HG02943 (cell line): ENCODE results near the gene ZFPM1.

Experiments
- ATAC-seq: cut with Tn5 transposase; IDR thresholded peaks from one replicate; pipeline ENCODE4 v1.9.1; 2021; ENCODE audit warnings: mild to moderate bottlenecking, low read depth, moderate library complexity; ENCODE audit not compliant: unreplicated experiment

Gene ZFPM1

DNA sequence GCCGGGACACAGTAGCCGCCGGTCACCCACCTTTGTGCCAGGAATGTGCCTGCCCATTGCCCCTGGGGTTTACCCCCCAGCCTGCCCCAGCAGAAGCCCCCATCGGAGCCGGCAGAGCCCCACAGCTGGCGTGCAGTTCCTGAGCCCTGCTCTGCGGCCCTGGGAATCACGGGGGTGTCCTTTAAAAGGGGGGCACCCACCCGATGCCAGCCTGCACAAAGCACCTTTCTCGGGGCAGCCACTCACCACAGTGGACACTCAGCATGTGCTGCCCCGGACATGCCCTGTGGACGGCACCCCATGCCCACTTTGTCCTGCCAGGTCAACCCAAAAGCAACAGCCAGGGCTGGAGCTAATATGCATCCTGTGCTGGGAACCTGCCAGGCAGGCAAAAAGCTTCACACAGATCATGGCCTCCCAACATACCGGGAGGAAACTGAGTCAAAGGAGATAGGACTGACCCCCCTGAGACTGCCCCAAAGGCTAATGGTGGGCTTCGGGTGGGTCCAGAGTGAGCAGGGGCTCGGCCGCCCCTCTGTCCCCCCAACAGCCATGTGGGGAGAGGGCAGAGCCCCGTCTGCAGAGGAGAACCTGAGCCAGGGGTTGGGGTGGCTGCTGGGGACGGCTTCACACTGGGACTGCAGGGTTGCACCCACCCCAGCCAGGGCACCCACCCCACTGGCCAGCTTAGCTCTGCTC, 71.3 kb downstream of the ZFPM1 start:
- ATAC-seq, result no peak

DNA sequence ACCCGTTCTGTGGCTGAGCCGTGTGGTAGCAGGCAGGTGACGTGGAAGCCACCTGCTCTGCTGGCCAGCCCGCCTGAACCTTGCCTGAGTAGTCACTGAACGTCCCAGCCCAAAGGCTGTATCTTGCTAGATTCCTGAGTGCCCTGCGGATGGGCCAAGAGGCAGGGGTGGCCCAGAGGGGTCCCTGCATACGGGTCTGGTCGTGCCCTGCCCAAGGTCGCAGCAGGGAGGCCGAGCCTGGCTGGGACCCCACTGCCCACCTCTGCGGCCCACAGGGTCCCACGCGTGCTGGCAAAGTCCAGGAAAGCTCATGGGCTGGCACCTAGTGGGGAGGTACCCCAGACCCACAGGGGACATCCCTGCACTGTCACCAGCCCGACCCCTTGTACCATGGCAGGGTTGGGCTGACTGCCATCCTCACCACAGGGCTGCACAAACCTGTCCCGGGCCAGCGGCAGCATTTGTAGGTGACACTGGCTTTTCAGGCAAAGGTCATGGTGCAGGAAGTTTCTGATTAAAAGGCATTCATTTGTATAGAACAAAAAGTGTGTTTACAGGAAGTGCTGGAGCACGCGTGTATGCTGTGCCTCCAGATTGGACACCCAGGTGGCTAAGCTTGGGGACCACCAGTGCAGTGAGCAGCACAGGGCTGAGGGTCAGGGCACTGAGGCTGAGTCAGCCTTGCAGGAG, 72.0 kb downstream of the ZFPM1 start:
- ATAC-seq, result no peak

DNA sequence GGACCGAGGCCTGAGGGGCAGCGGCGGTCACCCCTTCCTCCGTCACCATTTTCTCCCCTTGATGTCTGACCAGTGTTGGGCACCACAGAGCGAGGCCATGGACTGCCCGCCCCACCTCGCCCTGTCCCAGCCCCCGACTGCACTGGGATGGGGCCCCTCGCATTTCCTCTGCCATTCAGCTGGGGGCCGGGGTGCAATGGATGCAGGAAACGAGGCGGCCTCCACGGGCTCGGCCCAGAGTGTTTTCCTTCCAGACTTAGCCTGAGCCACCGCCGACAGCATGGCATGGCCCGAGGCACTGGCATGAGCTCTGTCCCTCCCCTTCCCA, 72.5 kb downstream of the ZFPM1 start:
- ATAC-seq, result no peak

DNA sequence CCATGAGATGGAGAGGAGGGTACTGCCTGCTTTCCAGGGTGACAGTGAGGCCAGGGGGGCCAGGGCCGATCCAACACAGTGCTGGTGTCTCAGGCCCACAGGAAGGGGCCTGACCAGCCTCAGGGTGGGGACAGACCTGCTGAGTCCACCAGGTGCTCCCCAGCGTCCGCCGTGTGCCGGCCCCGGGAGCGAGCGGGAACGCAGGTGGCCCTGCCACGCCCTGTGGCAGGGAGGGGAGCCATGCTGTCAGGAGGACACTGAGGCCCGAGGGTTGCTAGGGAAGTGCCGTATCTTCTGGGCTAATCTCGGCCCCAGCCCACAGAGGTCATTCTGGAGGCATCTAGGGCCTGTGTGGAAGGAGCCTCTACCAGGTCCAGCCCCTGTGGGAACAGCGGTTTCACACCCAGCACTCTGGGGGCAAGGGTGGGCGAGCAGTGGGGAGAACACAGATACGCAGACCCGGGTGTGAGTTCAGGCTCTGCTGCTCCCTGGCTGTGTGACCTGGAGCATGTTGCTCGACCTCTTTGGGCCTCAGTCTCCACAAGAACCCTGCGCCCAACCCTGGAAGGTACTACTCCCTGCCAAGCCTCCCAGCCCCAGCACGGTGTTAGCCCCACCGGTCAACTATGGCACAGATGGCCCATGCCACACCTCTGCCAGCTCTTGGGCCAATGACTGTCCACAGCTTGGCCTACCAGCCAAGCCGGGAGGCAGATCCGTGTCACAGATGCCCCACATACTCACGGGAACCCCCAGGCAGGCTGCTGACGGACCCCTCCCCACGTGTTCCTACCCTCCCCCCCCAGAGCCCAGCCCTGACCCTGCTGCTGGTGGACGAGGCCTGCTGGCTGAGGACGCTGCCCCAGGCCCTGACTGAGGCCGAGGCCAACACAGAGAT, 73.2 kb downstream of the ZFPM1 start:
- no peak for ATAC-seq

DNA sequence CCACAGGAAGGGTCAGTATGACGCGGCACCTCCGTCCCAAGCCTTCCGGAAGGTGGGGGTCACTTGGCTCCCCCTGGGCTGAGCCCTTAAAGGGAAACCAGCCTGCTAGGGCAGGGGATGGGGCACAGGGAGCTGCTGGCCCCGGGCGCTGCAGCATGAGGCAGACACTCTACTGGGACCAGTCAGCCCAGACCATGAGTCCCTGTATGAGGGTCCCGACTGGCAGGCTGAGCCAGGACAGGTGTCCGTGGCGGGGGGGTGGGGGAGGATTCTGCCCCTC, 73.8 kb downstream of the ZFPM1 start:
- ATAC-seq, result no peak

DNA sequence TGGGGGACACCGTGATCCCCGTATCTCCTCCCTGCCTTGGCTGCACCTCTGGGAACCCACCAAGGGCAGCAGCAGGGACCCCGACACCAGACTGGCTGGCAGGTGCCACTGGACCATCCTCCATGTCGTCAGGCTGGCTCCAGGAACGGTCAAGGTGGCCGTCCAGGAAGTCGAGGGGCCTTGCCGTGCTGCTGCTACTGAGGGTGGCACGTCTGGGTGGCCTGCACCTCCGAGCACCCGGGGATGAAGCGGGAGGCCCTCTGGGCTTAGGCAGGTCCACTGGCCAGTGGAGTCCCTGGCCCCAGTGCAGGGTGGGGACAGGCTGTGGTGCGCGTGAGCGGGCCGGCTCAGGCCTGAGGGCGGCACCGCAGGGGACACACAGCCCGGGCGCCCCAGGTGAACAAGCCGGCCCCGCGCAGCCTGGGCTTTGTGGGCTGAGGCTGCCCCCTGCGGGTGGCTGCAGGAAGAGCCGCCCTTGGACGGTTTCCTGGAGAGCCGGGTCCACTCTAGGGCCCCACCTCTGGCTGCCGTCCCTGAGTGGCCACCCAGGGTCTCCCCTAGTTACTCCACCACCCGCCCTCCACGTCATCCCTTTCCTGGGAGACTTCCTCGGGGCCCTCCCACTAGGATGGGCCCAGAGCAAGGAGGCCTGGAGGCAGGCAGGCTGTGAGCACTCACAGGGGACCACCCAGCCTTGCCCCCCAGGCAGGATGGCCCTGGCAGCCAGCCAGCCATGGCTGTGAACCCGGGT, 74.3 kb downstream of the ZFPM1 start:
- ATAC-seq, result no peak

DNA sequence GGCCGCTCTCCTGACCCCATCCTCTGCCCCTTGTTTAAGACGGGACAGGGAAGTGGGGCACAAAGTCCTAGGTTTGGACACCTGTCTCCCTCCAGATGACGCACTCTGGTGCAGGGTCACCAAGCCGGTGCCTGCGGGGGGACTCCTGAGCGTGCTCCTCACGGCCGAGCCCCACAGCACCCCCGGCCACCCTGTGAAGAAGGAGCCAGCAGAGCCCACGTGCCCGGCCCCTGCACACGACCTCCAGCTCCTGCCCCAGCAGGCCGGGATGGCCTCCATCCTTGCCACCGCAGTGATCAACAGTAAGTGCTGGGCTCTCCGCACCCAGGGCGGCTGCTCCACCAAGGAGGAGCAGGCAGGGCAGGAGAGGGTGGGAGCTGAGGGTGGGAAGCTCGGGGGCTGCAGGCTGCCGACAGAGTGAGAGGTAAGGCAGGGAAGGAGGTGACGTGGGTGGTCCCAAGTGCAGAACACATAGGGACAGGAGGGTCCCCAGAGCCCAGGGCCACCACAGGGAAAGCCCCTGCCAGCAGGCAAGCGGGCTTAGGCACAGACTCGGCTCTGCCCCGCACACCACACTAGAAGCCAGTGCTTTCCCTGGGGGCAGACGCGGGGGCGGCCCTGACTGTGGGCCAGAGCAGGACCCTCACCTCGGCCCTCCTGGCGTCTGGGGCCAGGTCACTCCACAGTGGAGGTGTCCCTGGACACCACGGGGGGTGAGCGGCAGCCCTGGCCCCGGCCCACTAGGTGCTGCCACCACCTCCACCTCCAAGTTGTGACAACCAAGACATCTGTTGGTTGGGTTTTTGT, 75.1 kb downstream of the ZFPM1 start:
- ATAC-seq, result no peak

DNA sequence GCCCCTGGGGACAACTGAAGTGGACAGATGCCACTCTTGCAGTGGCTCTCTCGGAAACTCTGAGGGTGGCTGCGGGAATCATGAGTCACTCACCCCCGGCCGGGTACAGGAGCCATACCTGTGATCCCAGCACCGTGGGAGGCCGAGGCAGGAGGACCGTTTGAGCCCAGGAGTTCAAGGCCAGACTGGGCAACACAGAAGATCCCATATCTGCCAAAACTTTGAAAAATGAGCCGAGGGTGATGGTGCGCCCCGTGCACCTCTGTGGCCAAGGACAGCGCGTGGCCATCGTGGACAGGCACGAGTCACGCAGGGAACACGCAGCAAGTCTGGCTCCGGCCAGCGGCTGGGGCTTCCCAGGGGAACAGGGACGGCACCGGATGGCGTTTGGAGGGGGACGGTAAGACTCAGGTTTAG, 75.8 kb downstream of the ZFPM1 start:
- ATAC-seq, result no peak

DNA sequence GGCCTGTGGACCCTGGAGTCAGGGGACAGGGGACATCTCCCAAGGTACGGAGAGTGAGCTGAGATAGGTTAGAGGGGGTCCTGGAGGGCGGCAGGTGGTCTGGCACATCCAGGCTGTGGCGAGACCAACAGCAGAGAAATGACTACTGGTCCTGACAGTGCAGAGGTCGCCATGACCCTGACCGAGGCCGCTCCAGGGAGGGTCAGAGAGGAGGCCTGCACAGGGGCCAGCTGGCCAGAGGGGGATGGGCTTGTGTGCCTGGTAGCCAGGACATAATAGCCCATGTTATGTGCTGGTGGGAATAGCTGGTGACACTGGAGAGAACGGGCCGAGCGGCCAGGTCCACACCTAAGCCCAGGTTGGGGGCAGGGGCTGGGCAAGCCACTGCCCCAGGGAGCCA, 76.5 kb downstream of the ZFPM1 start:
- ATAC-seq, result no peak

DNA sequence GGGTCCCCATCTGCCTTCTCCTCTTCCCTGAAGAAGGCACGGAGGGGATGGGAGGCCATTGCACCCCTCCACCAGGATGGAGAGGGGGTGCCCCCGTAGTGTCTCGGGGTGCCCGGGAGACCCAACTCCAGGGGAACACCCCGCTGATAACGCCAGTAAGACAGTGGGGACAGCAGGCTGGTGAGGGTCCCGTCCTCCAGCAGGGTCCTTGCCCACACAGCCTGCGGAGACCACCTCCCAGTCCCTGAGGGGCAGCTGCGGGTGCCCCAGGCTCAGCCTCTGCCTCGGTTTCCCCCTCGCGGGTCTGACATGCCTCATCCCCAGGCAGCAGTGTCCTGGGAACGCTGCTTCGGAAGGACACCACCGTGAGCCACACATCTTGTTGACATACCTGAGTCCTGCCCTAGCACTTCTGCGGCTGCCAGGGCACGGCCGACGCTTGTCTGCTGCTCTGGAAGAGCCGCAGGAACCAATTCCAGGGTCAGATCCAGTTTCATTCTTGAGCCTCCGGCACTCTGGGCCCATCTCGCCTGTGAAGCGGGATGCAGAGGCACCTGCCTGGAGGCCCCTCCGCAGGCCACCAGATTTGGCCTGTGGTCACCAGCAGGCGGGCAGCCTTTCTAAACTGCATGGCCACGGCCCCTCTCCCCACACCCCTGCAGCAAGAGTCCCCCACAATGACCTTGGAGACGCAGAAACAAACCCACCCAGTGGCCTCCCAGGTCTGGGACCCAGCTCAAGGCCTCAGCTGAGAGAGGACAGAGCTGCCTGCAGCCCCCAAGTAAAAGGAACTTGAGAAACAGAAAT, 77.2 kb downstream of the ZFPM1 start:
- ATAC-seq, result no peak

DNA sequence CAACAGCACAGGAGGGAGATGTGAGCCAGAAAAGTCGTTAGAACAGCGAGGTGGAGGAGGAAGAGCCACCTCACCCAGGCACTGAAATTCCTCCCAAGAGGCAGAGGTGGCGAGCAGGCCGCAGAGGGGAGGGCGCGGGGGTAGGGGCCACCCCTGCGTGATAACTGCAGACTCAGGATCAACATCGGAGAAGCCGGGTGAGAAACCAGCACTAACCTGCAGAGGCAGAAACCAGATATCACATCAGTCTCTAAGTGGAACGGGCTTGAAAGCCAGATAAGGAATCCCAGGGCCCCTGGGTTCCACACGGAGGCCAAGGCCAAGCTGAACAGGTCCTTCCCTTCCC, 77.8 kb downstream of the ZFPM1 start:
- no peak for ATAC-seq

DNA sequence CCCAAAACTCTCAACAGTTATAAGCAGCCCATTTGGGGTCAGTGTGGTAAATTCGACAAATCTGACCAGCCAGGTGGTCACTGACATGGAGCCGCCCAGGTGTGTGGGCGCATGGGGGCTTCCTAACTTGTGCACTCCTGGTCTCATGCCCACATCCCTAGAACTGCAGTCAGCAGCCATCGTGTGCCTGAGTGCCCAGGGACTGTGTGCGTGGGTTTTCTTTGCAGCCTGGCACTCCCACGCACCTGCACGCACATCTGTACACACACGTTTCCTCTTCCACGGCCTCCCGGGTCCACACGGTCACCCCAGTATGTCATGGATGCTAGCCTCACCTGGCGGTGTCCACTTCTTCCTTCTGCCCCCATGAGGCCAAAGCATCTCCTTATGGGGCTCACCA, 78.3 kb downstream of the ZFPM1 start:
- no peak for ATAC-seq

DNA sequence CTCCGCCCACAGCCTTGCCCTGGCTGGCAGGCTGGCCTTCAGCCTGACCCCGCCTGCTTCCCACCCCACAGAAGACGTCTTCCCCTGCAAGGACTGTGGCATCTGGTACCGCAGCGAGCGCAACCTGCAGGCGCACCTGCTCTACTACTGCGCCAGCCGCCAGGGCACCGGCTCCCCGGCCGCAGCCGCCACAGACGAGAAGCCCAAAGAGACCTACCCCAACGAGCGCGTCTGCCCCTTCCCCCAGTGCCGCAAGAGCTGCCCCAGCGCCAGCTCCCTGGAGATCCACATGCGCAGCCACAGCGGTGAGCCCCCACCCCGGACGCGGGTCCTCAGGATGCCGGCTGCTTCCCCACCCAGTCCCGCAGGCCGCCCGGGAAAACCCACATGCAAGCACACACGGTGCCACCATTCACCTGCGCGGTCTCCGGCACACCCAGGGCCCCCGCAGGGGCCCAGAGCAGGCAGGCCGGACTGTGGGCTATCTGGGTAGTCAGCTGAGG, 78.9 kb downstream of the ZFPM1 start:
- ATAC-seq, result no peak

DNA sequence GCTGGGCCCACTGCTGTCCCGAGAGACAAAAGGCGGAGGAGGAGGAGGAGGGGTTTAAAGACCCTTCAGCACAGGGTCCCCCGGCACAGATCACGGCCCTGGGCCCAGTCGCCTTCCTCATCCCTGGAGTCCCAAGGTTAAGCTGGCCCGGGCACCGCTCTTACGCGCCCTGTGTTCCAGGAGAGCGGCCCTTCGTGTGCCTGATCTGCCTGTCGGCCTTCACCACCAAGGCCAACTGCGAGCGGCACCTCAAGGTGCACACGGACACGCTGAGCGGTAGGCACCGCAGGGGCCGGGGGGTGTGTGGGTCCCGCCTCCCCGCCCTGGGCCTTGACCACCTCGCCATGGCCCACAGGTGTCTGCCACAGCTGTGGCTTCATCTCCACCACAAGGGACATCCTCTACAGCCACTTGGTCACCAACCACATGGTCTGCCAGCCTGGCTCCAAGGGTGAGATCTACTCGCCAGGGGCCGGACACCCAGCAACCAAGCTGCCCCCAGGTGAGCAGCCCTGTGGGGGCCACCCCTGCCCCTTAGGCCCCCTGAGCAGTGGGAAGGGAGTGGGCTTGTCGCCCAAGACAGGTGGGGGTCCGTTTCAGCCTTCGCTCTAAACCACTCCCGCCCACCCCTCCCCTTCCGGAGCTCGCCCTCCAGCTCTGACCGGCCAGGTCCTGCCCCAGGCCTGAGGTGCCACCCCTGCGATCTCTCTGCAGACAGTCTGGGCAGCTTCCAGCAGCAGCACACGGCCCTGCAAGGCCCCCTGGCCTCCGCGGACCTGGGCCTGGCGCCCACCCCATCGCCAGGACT, 79.6 kb downstream of the ZFPM1 start:
- no peak for ATAC-seq

DNA sequence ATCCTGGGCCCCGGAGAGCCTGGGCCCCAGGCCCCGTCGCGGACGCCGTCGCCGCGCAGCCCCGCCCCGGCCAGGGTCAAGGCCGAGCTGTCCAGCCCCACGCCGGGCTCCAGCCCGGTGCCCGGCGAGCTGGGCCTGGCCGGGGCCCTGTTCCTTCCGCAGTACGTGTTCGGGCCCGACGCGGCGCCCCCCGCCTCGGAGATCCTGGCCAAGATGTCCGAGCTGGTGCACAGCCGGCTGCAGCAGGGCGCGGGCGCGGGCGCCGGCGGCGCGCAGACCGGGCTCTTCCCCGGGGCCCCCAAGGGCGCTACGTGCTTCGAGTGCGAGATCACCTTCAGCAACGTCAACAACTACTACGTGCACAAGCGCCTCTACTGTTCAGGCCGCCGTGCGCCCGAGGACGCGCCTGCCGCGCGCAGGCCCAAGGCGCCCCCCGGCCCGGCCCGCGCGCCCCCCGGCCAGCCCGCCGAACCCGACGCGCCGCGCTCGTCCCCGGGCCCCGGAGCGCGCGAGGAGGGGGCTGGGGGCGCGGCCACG, 80.4 kb downstream of the ZFPM1 start:
- no peak for ATAC-seq

DNA sequence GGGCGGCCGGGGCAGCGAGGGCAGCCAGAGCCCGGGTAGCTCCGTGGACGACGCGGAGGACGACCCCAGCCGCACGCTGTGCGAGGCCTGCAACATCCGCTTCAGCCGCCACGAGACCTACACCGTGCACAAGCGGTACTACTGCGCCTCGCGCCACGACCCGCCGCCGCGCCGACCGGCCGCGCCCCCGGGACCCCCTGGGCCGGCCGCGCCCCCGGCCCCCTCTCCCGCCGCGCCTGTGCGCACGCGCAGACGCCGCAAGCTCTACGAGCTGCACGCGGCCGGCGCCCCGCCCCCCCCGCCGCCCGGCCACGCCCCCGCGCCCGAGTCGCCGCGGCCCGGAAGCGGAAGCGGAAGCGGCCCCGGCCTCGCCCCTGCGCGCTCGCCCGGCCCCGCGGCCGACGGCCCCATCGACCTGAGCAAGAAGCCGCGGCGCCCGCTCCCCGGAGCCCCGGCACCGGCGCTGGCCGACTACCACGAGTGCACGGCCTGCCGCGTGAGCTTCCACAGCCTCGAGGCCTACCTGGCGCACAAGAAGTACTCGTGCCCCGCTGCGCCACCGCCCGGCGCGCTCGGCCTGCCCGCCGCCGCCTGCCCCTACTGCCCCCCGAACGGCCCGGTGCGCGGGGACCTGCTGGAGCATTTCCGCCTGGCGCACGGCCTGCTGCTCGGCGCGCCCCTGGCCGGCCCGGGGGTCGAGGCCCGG, 81.0 kb downstream of the ZFPM1 start:
- ATAC-seq, result no peak

DNA sequence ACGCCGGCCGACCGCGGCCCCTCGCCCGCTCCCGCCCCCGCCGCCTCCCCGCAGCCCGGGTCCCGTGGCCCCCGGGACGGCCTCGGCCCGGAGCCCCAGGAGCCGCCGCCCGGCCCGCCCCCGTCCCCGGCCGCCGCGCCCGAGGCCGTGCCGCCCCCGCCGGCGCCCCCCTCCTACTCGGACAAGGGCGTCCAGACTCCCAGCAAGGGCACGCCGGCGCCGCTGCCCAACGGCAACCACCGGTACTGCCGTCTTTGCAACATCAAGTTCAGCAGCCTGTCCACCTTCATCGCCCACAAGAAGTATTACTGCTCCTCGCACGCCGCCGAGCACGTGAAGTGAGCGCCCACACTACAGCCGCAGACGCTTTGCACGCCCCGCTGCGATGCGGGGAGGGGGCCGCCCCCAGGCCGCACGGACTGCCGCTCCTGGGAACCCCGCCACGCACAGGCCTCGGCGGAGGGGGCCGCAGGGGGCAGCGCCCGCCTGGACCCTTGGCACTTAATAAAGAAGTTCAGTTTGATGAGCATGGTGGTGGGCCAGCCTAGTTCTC, 81.6 kb downstream of the ZFPM1 start:
- ATAC-seq, result no peak
